DND-41 (cell line): ENCODE data around the gene BMS1.
A peak's percentile ranks its signal among the peaks of the same experiment; 100 is the strongest.

Experiments
- ATAC-seq: fragments of 200-7000 bp; cut with Tn5 transposase; 3 replicates; pipeline ENCODE4 v1.9.1; 2021; ENCODE audit warnings: low read depth; ENCODE audit not compliant: insufficient read depth
- DNase-seq: peaks from one replicate; pipeline ENCODE4 v3.0.0-alpha.2; 2020
- H2AFZ ChIP-seq: 2 replicates; pipeline ENCODE4 v1.6.0; 2012; ENCODE audit warnings: low read depth, low read length
- H3K27ac ChIP-seq: 2 replicates; pipeline ENCODE4 v1.5.1; 2012; ENCODE audit warnings: low read length, inconsistent platforms
- H3K27me3 ChIP-seq: fragments of 200-600 bp; sonication (generic); 2 replicates; pipeline ENCODE4 v1.6.0; 2012; ENCODE audit warnings: low read length, mild to moderate bottlenecking, inconsistent platforms; ENCODE audit not compliant: insufficient read depth, poor library complexity
- H3K36me3 ChIP-seq: 2 replicates; pipeline ENCODE4 v1.5.1; 2012; ENCODE audit warnings: low read length, inconsistent platforms; ENCODE audit not compliant: insufficient read depth
- H3K4me1 ChIP-seq: 2 replicates; pipeline ENCODE4 v1.5.1; 2012; ENCODE audit warnings: mild to moderate bottlenecking, low read length; ENCODE audit not compliant: insufficient read depth
- H3K4me2 ChIP-seq: 2 replicates; pipeline ENCODE4 v1.6.0; 2012; ENCODE audit warnings: mild to moderate bottlenecking, moderate library complexity, low read length, inconsistent platforms; ENCODE audit not compliant: insufficient read depth
- H3K4me3 ChIP-seq, 2 experiments: fragments of 200-600 bp in 1 of 2; shearing (Covaris generic) in 1 of 2; 2 replicates each; pipeline ENCODE4 v1.5.1; 2012 to 2016; ENCODE audit warnings: inconsistent platforms in 2 of 2, low read length in 2 of 2, mild to moderate bottlenecking in 2 of 2, low read depth in 1 of 2, moderate library complexity in 1 of 2
- H3K79me2 ChIP-seq: 2 replicates; pipeline ENCODE4 v1.6.0; 2012; ENCODE audit warnings: low read length, inconsistent platforms; ENCODE audit not compliant: insufficient read depth
- H3K9ac ChIP-seq: 2 replicates; pipeline ENCODE4 v1.6.0; 2012; ENCODE audit warnings: low read depth, mild to moderate bottlenecking, inconsistent platforms, low read length, moderate library complexity
- H3K9me3 ChIP-seq: 2 replicates; pipeline ENCODE4 v1.5.1; 2012; ENCODE audit warnings: low read length, moderate library complexity, mild to moderate bottlenecking, inconsistent platforms; ENCODE audit not compliant: insufficient read depth, severe bottlenecking
- H4K20me1 ChIP-seq: 2 replicates; pipeline ENCODE4 v1.6.0; 2012; ENCODE audit warnings: low read length; ENCODE audit not compliant: insufficient read depth
- CTCF ChIP-seq: IDR thresholded peaks from 2 replicates; pipeline ENCODE4 v1.5.1; 2012; ENCODE audit warnings: borderline replicate concordance, low read length, moderate library complexity, mild to moderate bottlenecking; ENCODE audit not compliant: poor library complexity, severe bottlenecking; ENCODE audit errors: extremely low read depth
- EZH2 ChIP-seq: IDR thresholded peaks from 3 replicates; pipeline ENCODE4 v1.6.1; 2012; ENCODE audit warnings: borderline replicate concordance, low read depth, mild to moderate bottlenecking, moderate library complexity, low read length, inconsistent platforms; ENCODE audit not compliant: severe bottlenecking

BMS1 gene

GRCh38 chr10:42743697-42744096 is 38.9 kb upstream of the BMS1 start:
- H4K20me1 ChIP-seq: no peaks in the 10 kb centered on the region
- ATAC-seq: no peak

DNA sequence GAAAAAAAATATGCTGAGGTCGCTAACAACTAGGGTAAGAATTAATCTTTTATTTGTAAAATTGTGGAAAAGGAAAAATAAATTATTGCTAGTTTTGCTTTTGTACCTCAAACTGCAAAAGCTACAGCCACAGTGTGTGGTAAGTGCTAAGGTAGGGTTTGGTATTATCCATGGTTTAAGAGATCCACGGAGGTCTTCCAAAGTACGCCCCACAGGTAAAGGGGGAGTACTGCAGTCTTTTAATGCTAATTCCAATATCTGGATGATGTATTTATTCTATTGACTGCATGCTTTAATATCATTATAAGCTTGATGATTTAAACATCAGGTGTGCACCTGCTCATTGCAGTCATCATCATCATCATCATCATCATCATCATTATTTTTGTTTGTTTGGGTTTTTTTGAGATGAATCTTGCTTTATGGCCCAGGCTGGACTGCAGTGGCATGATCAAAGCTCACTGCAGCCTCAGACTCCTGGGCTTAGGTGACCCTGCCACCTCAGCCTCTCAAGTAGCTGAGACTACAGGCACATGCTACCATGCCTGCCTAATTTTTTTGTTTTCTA is 38.4 kb upstream of the BMS1 start:
- Histone ChIP-seq H3K79me2 (no peaks in the 10 kb centered on the region), H3K9ac (no peak overlapping the region), H3K4me1 (no peaks in the 10 kb centered on the region), H3K4me3 (no peak overlapping the region), H2AFZ (no peak overlapping the region), H3K4me2 (no peak overlapping the region), H3K27me3 (no peaks in the 10 kb centered on the region), H3K9me3 (peaks cover 3% of the 10 kb centered on the region), H3K27ac (no peak overlapping the region), H3K36me3 (no peaks in the 10 kb centered on the region), H4K20me1 (no peaks in the 10 kb centered on the region)
- DNase-seq (no peak), ATAC-seq (no peak)
- TF ChIP-seq EZH2 (no peak), CTCF (peak; percentile 21)

More at GRCh38 chr10:42743697-42744096, 38.9 kb upstream of the BMS1 start:
- Histone ChIP-seq H3K4me3 (no peak overlapping the region), H3K79me2 (no peaks in the 10 kb centered on the region), H3K36me3 (no peaks in the 10 kb centered on the region), H2AFZ (no peak overlapping the region), H3K4me2 (no peak overlapping the region), H3K27me3 (no peaks in the 10 kb centered on the region), H3K4me1 (no peaks in the 10 kb centered on the region), H3K9ac (no peak overlapping the region), H3K27ac (no peak overlapping the region), H3K9me3 (peaks cover 3% of the 10 kb centered on the region)
- TF ChIP-seq EZH2 (no peak), CTCF (no peak)
- DNase-seq: no peak

DNA sequence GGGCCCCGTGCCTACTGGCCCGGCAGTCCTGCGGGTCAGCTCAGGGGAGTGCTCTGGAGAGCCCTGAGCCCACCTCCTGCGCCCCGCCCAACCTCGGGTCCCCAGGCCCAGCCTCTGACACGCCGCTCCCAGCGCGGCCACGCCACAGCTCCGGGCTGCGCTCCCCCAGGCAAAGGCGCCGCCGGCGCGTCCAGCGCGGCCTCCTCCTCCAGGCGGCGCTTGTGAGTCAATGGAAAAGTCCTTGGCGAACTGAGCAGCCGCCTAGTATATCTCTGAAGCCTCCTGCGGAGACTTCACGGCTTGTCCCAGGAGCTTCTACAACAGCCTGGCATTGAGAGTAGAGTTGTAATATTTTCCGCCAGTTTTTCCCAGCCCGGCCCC is 29.5 kb upstream of the BMS1 start:
- H3K9me3 ChIP-seq: peaks cover 11% of the 10 kb centered on the region
- no peak overlapping the region for H3K4me2 ChIP-seq
- H3K9ac ChIP-seq: no peak overlapping the region
- DNase-seq: no peak
- TF ChIP-seq CTCF (no peak), EZH2 (no peak)
- H3K27me3 ChIP-seq: no peaks in the 10 kb centered on the region
- no peak for ATAC-seq
- no peak overlapping the region for H2AFZ ChIP-seq
- no peaks in the 10 kb centered on the region for H4K20me1 ChIP-seq
- no peaks in the 10 kb centered on the region for H3K4me1 ChIP-seq
- H3K4me3 ChIP-seq: no peak overlapping the region
- no peaks in the 10 kb centered on the region for H3K36me3 ChIP-seq
- H3K27ac ChIP-seq: no peak overlapping the region
- no peaks in the 10 kb centered on the region for H3K79me2 ChIP-seq

- Histone ChIP-seq H3K9ac (no peak overlapping the region), H3K79me2 (no peaks in the 10 kb centered on the region), H3K27me3 (no peaks in the 10 kb centered on the region), H3K9me3 (peaks cover 11% of the 10 kb centered on the region), H3K36me3 (no peaks in the 10 kb centered on the region), H3K4me3 (no peak overlapping the region), H2AFZ (no peak overlapping the region), H4K20me1 (no peaks in the 10 kb centered on the region), H3K4me1 (no peaks in the 10 kb centered on the region), H3K27ac (no peak overlapping the region), H3K4me2 (no peak overlapping the region)
- ATAC-seq (no peak), DNase-seq (no peak)
- no peak for TF ChIP-seq CTCF
- TF ChIP-seq EZH2: no peak
These were observed 29.0 kb upstream of the BMS1 start for GRCh38 chr10:42753507-42754154.
